Parathyroid adenoma (tissue), 2 donors: ENCODE measurements around the gene ADISSP.

ENCODE experiments used
- H2AFZ ChIP-seq: fragments of 300-600 bp; sonication (generic); one replicate; pipeline ENCODE4 v1.7.0; 2017; ENCODE audit warnings: antibody characterized with exemption, mild to moderate bottlenecking
- H3K27ac ChIP-seq: fragments of 300-600 bp; sonication (generic); one replicate; pipeline ENCODE4 v1.7.0; 2017
- H3K27me3 ChIP-seq: fragments of 300-600 bp; sonication (generic); one replicate; pipeline ENCODE4 v1.7.0; 2017; ENCODE audit warnings: low read length; ENCODE audit not compliant: control insufficient read depth, insufficient read depth
- H3K36me3 ChIP-seq: fragments of 300-600 bp; sonication (generic); one replicate; pipeline ENCODE4 v1.7.0; 2017; ENCODE audit warnings: low read length; ENCODE audit not compliant: control insufficient read depth, insufficient read depth
- H3K4me1 ChIP-seq: fragments of 300-600 bp; sonication (generic); one replicate; pipeline ENCODE4 v1.7.0; 2017; ENCODE audit warnings: control low read depth
- H3K4me2 ChIP-seq: fragments of 300-600 bp; sonication (generic); one replicate; pipeline ENCODE4 v1.7.0; 2017; ENCODE audit warnings: low read length
- H3K4me3 ChIP-seq: fragments of 300-600 bp; sonication (generic); one replicate; pipeline ENCODE4 v1.7.0; 2017; ENCODE audit warnings: low read depth, low read length
- H3K79me2 ChIP-seq: fragments of 300-600 bp; sonication (generic); one replicate; pipeline ENCODE4 v1.7.0; 2017; ENCODE audit warnings: control low read depth
- H3K9ac ChIP-seq: fragments of 300-600 bp; sonication (generic); one replicate; pipeline ENCODE4 v1.7.0; 2017; ENCODE audit warnings: mild to moderate bottlenecking
- H3K9me3 ChIP-seq: fragments of 300-600 bp; sonication (generic); one replicate; pipeline ENCODE4 v1.7.0; 2017; ENCODE audit warnings: low read length; ENCODE audit not compliant: control insufficient read depth
- CTCF ChIP-seq: fragments of 300-600 bp; sonication (generic); IDR thresholded peaks from one replicate; pipeline ENCODE4 v1.7.0; 2017; ENCODE audit warnings: antibody characterized with exemption, mild to moderate bottlenecking
- donor health status: primary hyperparathyroidism.

Gene ADISSP

GRCh38 chr20:3804781-3805180 is 37.2 kb upstream of the ADISSP start:
- Histone ChIP-seq H3K9ac (no peak overlapping the region), H2AFZ (no peak overlapping the region), H3K4me2 (no peak overlapping the region), H3K27ac (no peak overlapping the region), H3K36me3 (no peaks in the 10 kb centered on the region), H3K4me1 (peaks cover 34% of the 10 kb centered on the region), H3K4me3 (no peak overlapping the region), H3K27me3 (no peaks in the 10 kb centered on the region), H3K9me3 (no peaks in the 10 kb centered on the region), H3K79me2 (peaks cover 3% of the 10 kb centered on the region)
- no peak for TF ChIP-seq CTCF

- peaks cover 3% of the 10 kb centered on the region for H3K79me2 ChIP-seq
- H3K27ac ChIP-seq, result no peak overlapping the region
- H3K4me3 ChIP-seq, result no peak overlapping the region
- no peak overlapping the region for H3K9ac ChIP-seq
- peaks cover 37% of the 10 kb centered on the region for H3K4me1 ChIP-seq
- no peaks in the 10 kb centered on the region for H3K36me3 ChIP-seq
- no peak for TF ChIP-seq CTCF
- no peaks in the 10 kb centered on the region for H3K27me3 ChIP-seq
- H3K4me2 ChIP-seq, result no peak overlapping the region
- H3K9me3 ChIP-seq, result no peaks in the 10 kb centered on the region
- no peak overlapping the region for H2AFZ ChIP-seq
Observed at GRCh38 chr20:3804254-3804751, 36.8 kb upstream of the ADISSP start.

- no peak for TF ChIP-seq CTCF
- no peak overlapping the region for H3K4me3 ChIP-seq
- no peak overlapping the region for H3K27ac ChIP-seq
- no peak overlapping the region for H3K4me2 ChIP-seq
- peaks cover 3% of the 10 kb centered on the region for H3K79me2 ChIP-seq
- H3K4me1 ChIP-seq, result peaks cover 37% of the 10 kb centered on the region
- H3K9me3 ChIP-seq, result no peaks in the 10 kb centered on the region
- no peaks in the 10 kb centered on the region for H3K27me3 ChIP-seq
- no peak overlapping the region for H2AFZ ChIP-seq
- no peaks in the 10 kb centered on the region for H3K36me3 ChIP-seq
- H3K9ac ChIP-seq, result no peak overlapping the region
Observed at GRCh38 chr20:3803854-3804253, 36.3 kb upstream of the ADISSP start.

GRCh38 chr20:3803289-3803688 is 35.7 kb upstream of the ADISSP start:
- Histone ChIP-seq H3K36me3 (no peaks in the 10 kb centered on the region), H3K27ac (no peak overlapping the region), H3K27me3 (no peaks in the 10 kb centered on the region), H3K9me3 (no peaks in the 10 kb centered on the region), H3K4me2 (no peak overlapping the region), H3K79me2 (peaks cover 3% of the 10 kb centered on the region), H3K4me3 (no peak overlapping the region), H3K4me1 (peaks cover 36% of the 10 kb centered on the region), H2AFZ (no peak overlapping the region), H3K9ac (no peak overlapping the region)
- no peak for TF ChIP-seq CTCF

- Histone ChIP-seq H3K4me2 (no peak overlapping the region), H3K27ac (no peak overlapping the region), H3K27me3 (no peaks in the 10 kb centered on the region), H3K9ac (no peak overlapping the region), H3K9me3 (no peaks in the 10 kb centered on the region), H3K36me3 (no peaks in the 10 kb centered on the region), H3K4me1 (peaks cover 30% of the 10 kb centered on the region), H3K4me3 (no peak overlapping the region), H2AFZ (no peak overlapping the region), H3K79me2 (peaks cover 3% of the 10 kb centered on the region)
- TF ChIP-seq CTCF, result no peak
Observed at GRCh38 chr20:3802524-3803239, 35.1 kb upstream of the ADISSP start.
